ENCODE results near the gene CA12.

The CA12 gene

DNA sequence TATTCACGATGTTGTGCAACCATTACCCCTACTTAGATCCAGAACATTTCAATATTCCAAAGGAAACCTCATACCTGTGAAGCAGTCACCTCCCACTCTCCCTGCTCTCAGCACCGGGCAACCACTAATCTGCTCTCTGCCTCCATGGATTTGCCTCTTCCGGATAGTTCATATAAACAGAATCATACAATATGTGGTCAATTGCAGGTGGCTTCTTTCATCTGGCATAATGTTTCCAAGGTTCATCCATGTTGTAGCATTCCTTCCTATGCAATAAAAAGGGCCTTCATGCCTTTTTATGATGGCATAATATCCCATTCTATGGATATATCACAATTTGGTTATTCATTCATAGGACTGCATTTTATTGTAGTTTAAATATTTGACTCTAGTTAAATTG is 23.9 kb downstream of the CA12 start:
- no peak for ATAC-seq (ENCODE audit: low read depth)
- H3K36me3 ChIP-seq (ENCODE audit: low read depth) = no peaks in the 10 kb centered on the region; the same call in 1 of the 2 replicates
- H3K27ac ChIP-seq (ENCODE audit: poor library complexity, severe bottlenecking) = no peak overlapping the region
- TF ChIP-seq, protein P1, sequence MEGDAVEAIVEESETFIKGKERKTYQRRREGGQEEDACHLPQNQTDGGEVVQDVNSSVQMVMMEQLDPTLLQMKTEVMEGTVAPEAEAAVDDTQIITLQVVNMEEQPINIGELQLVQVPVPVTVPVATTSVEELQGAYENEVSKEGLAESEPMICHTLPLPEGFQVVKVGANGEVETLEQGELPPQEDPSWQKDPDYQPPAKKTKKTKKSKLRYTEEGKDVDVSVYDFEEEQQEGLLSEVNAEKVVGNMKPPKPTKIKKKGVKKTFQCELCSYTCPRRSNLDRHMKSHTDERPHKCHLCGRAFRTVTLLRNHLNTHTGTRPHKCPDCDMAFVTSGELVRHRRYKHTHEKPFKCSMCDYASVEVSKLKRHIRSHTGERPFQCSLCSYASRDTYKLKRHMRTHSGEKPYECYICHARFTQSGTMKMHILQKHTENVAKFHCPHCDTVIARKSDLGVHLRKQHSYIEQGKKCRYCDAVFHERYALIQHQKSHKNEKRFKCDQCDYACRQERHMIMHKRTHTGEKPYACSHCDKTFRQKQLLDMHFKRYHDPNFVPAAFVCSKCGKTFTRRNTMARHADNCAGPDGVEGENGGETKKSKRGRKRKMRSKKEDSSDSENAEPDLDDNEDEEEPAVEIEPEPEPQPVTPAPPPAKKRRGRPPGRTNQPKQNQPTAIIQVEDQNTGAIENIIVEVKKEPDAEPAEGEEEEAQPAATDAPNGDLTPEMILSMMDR (IDR thresholded peaks at IDR 0.05; ENCODE audit: poor library complexity, severe bottlenecking) = no peak
- no peak for DNase-seq (ENCODE audit: low spot score)
- no peaks in the 10 kb centered on the region for H3K4me1 ChIP-seq (ENCODE audit: insufficient read depth, poor library complexity, severe bottlenecking)
- no peak overlapping the region for H3K4me3 ChIP-seq (ENCODE audit: severe bottlenecking)
- H3K27me3 ChIP-seq (ENCODE audit: insufficient read depth, poor library complexity, severe bottlenecking) = no peaks in the 10 kb centered on the region
- H3K9me3 ChIP-seq (ENCODE audit: severe bottlenecking) = no peaks in the 10 kb centered on the region

GRCh38 chr15:63357061-63357460 is 24.6 kb downstream of the CA12 start:
- Histone ChIP-seq H3K9me3 (ENCODE audit: severe bottlenecking) (no peaks in the 10 kb centered on the region), H3K27me3 (ENCODE audit: insufficient read depth, poor library complexity, severe bottlenecking) (no peaks in the 10 kb centered on the region), H3K4me1 (ENCODE audit: insufficient read depth, poor library complexity, severe bottlenecking) (no peaks in the 10 kb centered on the region), H3K27ac (ENCODE audit: poor library complexity, severe bottlenecking) (no peak overlapping the region), H3K36me3 (ENCODE audit: low read depth) (no peaks in the 10 kb centered on the region; the same call in 1 of the 2 replicates), H3K4me3 (ENCODE audit: severe bottlenecking) (no peak overlapping the region)
- ATAC-seq (ENCODE audit: low read depth) (no peak), DNase-seq (ENCODE audit: low spot score) (no peak)
- TF ChIP-seq, protein P1 (IDR thresholded peaks at IDR 0.05; ENCODE audit: poor library complexity, severe bottlenecking) = no peak

- no peaks in the 10 kb centered on the region for H3K27me3 ChIP-seq (ENCODE audit: insufficient read depth, poor library complexity, severe bottlenecking)
- H3K27ac ChIP-seq (ENCODE audit: poor library complexity, severe bottlenecking) = no peak overlapping the region
Observed at GRCh38 chr15:63354821-63355650, 26.6 kb downstream of the CA12 start.

GRCh38 chr15:63353887-63354286 is 27.8 kb downstream of the CA12 start:
- Histone ChIP-seq H3K27me3 (ENCODE audit: insufficient read depth, poor library complexity, severe bottlenecking) (no peaks in the 10 kb centered on the region), H3K9me3 (ENCODE audit: severe bottlenecking) (no peaks in the 10 kb centered on the region), H3K27ac (ENCODE audit: poor library complexity, severe bottlenecking) (no peak overlapping the region), H3K36me3 (ENCODE audit: low read depth) (no peaks in the 10 kb centered on the region; the same call in 1 of the 2 replicates), H3K4me3 (ENCODE audit: severe bottlenecking) (no peak overlapping the region), H3K4me1 (ENCODE audit: insufficient read depth, poor library complexity, severe bottlenecking) (peaks cover 12% of the 10 kb centered on the region)
- TF ChIP-seq, protein P1 (IDR thresholded peaks at IDR 0.05; ENCODE audit: poor library complexity, severe bottlenecking) = no peak
- DNase-seq (ENCODE audit: low spot score) (no peak), ATAC-seq (ENCODE audit: low read depth) (no peak)

More at GRCh38 chr15:63354821-63355650, 26.6 kb downstream of the CA12 start:
- DNase-seq (ENCODE audit: low spot score) (peak; percentile 50), ATAC-seq (ENCODE audit: low read depth) (no peak)
- Histone ChIP-seq H3K36me3 (ENCODE audit: low read depth) (no peaks in the 10 kb centered on the region; the same call in 1 of the 2 replicates), H3K4me3 (ENCODE audit: severe bottlenecking) (no peak overlapping the region), H3K9me3 (ENCODE audit: severe bottlenecking) (no peaks in the 10 kb centered on the region), H3K4me1 (ENCODE audit: insufficient read depth, poor library complexity, severe bottlenecking) (peaks cover under 1% of the 10 kb centered on the region)
- TF ChIP-seq, protein P1 (IDR thresholded peaks at IDR 0.05; ENCODE audit: poor library complexity, severe bottlenecking) = no peak

- no peak for ATAC-seq (ENCODE audit: low read depth)
Observed at GRCh38 chr15:63353261-63353660, 28.4 kb downstream of the CA12 start.

More at GRCh38 chr15:63353261-63353660, 28.4 kb downstream of the CA12 start:
- no peaks in the 10 kb centered on the region for H3K27me3 ChIP-seq (ENCODE audit: insufficient read depth, poor library complexity, severe bottlenecking)
- TF ChIP-seq, protein P1 (IDR thresholded peaks at IDR 0.05; ENCODE audit: poor library complexity, severe bottlenecking) = no peak
- no peak overlapping the region for H3K4me3 ChIP-seq (ENCODE audit: severe bottlenecking)
- no peaks in the 10 kb centered on the region; the same call in 1 of the 2 replicates for H3K36me3 ChIP-seq (ENCODE audit: low read depth)
- H3K27ac ChIP-seq (ENCODE audit: poor library complexity, severe bottlenecking) = no peak overlapping the region
- DNase-seq (ENCODE audit: low spot score) = no peak
- H3K4me1 ChIP-seq (ENCODE audit: insufficient read depth, poor library complexity, severe bottlenecking) = peaks cover 18% of the 10 kb centered on the region
- no peaks in the 10 kb centered on the region for H3K9me3 ChIP-seq (ENCODE audit: severe bottlenecking)
